Prostate gland (tissue), 2 donors: ENCODE results near the gene MYO6. TPM values are rescaled to one million over a fixed set of nuclear protein-coding genes. Genes with fewer than 3 reads are reported as not detected.

Experiments used
- DNase-seq: peaks from one replicate; pipeline ENCODE4 v3.0.0-alpha.2; 2019; ENCODE audit warnings: low spot score
- H3K27ac ChIP-seq, 2 donors: fragments of 200-600 bp; sonication (generic); 2 replicates each; pipeline ENCODE4 v1.5.1; 2017 to 2019
- H3K27me3 ChIP-seq: fragments of 200-600 bp; sonication (generic); replicated peaks from 2 replicates; pipeline ENCODE4 v1.5.1; 2019; ENCODE audit not compliant: insufficient read depth
- H3K36me3 ChIP-seq, 2 donors: fragments of 200-600 bp; sonication (generic); 1 replicate in 1 of 2; 2 replicates in 1 of 2; pipeline versions ENCODE4 v1.5.1 to v1.8.1; 2017 to 2019
- H3K4me1 ChIP-seq: fragments of 200-600 bp; sonication (generic); replicated peaks from 2 replicates; pipeline ENCODE4 v1.5.1; 2019
- H3K4me3 ChIP-seq, 2 donors: fragments of 200-600 bp; sonication (generic); 2 replicates each; pipeline ENCODE4 v1.5.1; 2017 to 2019
- H3K9me3 ChIP-seq: fragments of 200-600 bp; sonication (generic); 2 replicates; pipeline ENCODE4 v1.5.1; 2017
- CTCF ChIP-seq, 4 experiments: fragments of 200-600 bp in 2 of 4; fragments of 450-650 bp in 2 of 4; sonication (generic) in 2 of 4; IDR thresholded peaks; 1 replicate in 3 of 4; 2 replicates in 1 of 4; pipeline ENCODE4 v1.5.1; 2016 to 2019; ENCODE audit warnings: antibody characterized with exemption in 4 of 4, mild to moderate bottlenecking in 2 of 4, moderate library complexity in 2 of 4
- POLR2A ChIP-seq: fragments of 450-650 bp; IDR thresholded peaks from one replicate; pipeline ENCODE4 v1.6.1; 2016; ENCODE audit warnings: antibody characterized with exemption, mild to moderate bottlenecking
- POLR2AphosphoS5 ChIP-seq: sonication (generic); formaldehyde crosslinking; IDR thresholded peaks from one replicate; pipeline ENCODE4 v1.6.1; 2017; ENCODE audit warnings: antibody characterized with exemption
- WGBS: methylation state at CpG from one replicate; pipeline ENCODE4 v1.1.5; 2018; 5-methylcytosine and 5-hydroxymethylcytosine counted together
- intact Hi-C: fragments of 100-400 bp; cut with DNase I; formaldehyde crosslinking; loops from one replicate; pipeline ENCODE4 v1.14.2; 2022
- total RNA-seq, 2 donors: library from RNA; depleted of rRNA; stranded (reverse); fragments of >200 nt; gene quantifications; one replicate each; pipeline ENCODE4 v1.1.0, GENCODE V29; 2016

MYO6 gene
- total RNA-seq, 2 donors from 2014 or later, result 50.1 to 58.7 TPM

- Histone ChIP-seq H3K4me3 (no peak overlapping the region), H3K4me1 (no peaks in the 10 kb centered on the region), H3K9me3 (no peaks in the 10 kb centered on the region), H3K36me3 (no peaks in the 10 kb centered on the region), H3K27ac (no peak overlapping the region), H3K27me3 (no peaks in the 10 kb centered on the region)
- no peak for DNase-seq
- WGBS, result 69% methylated on average over 11 of the region's 11 CpGs
- no peak for TF ChIP-seq POLR2AphosphoS5
- TF ChIP-seq POLR2A, result no peak
- no peak for TF ChIP-seq CTCF (IDR thresholded peaks at IDR 0.05)
- intact Hi-C loops, result loop anchor here (5.0 kb wide), 1 partner anchor 1526 kb away; no protein-coding TSS in a partner anchor
These were observed 182.1 kb downstream of the MYO6 start for GRCh38 chr6:75931011-75931680.

GRCh38 chr6:75932067-75932466 lies 183.0 kb downstream of the MYO6 start:
- Histone ChIP-seq H3K9me3 (no peaks in the 10 kb centered on the region), H3K27ac (no peak overlapping the region), H3K36me3 (no peaks in the 10 kb centered on the region), H3K4me1 (no peaks in the 10 kb centered on the region), H3K27me3 (no peaks in the 10 kb centered on the region), H3K4me3 (no peak overlapping the region)
- DNase-seq, result no peak
- TF ChIP-seq POLR2AphosphoS5 (no peak), POLR2A (no peak), CTCF (IDR thresholded peaks at IDR 0.05) (peak in 2 of 4 experiments; percentile 15 to 38)
- 52% methylated on average over 5 of the region's 5 CpGs for WGBS
- intact Hi-C loops, result loop anchor here (5.0 kb wide), 1 partner anchor 1525 kb away; no protein-coding TSS in a partner anchor

GRCh38 chr6:75933387-75933975 lies 184.4 kb downstream of the MYO6 start:
- 79% methylated on average over 7 of the region's 7 CpGs for WGBS
- H3K27me3 ChIP-seq, result no peaks in the 10 kb centered on the region
- TF ChIP-seq POLR2AphosphoS5 (no peak), CTCF (IDR thresholded peaks at IDR 0.05) (no peak), POLR2A (no peak)
- intact Hi-C loops, result loop anchor here (5.0 kb wide), 1 partner anchor 1524 kb away; no protein-coding TSS in a partner anchor
- H3K4me1 ChIP-seq, result no peaks in the 10 kb centered on the region
- H3K27ac ChIP-seq, result no peak overlapping the region
- H3K36me3 ChIP-seq, result no peaks in the 10 kb centered on the region
- H3K4me3 ChIP-seq, result no peak overlapping the region
- DNase-seq, result no peak
- H3K9me3 ChIP-seq, result no peaks in the 10 kb centered on the region

GRCh38 chr6:75934643-75935472 lies 185.8 kb downstream of the MYO6 start:
- DNase-seq, result peak; percentile 59
- TF ChIP-seq CTCF (IDR thresholded peaks at IDR 0.05) (peak; percentile 31 to 72 (median 69)), POLR2A (no peak), POLR2AphosphoS5 (no peak)
- H3K4me3 ChIP-seq, result peak overlapping the region; percentile 5 to 19

More at GRCh38 chr6:75934643-75935472, 185.8 kb downstream of the MYO6 start:
- H3K27ac ChIP-seq, result no peak overlapping the region
- H3K4me1 ChIP-seq, result no peaks in the 10 kb centered on the region
- intact Hi-C loops, result loop anchor here (5.0 kb wide), 1 partner anchor 1522 kb away; no protein-coding TSS in a partner anchor
- H3K9me3 ChIP-seq, result no peaks in the 10 kb centered on the region
- 3% methylated on average over 32 of the region's 32 CpGs for WGBS
- H3K27me3 ChIP-seq, result no peaks in the 10 kb centered on the region
- H3K36me3 ChIP-seq, result no peaks in the 10 kb centered on the region
